Measurements from ENCODE around the gene PRDX1. TPM values are rescaled to one million over a fixed set of nuclear protein-coding genes. Genes with fewer than 3 reads are reported as not detected.

The PRDX1 gene
- total RNA-seq, 2 donors from 2014 or later: 196 to 246 TPM

GRCh38 chr1:45552331-45552730 lies 30.6 kb upstream of the PRDX1 start:
- TF ChIP-seq CTCF (IDR thresholded peaks at IDR 0.05): no peak
- ATAC-seq (ENCODE audit: insufficient number of reproducible peaks, low FRiP score, low read depth) (no peak), DNase-seq (ENCODE audit: low spot score) (no peak)
- H3K4me1 ChIP-seq (ENCODE audit: control insufficient read depth in 1 of 2, low read depth in 2 of 2): peaks cover 10 to 21% of the 10 kb centered on the region in 2 donors
- H3K36me3 ChIP-seq: peaks cover 4% of the 10 kb centered on the region
- no peak overlapping the region for H3K27ac ChIP-seq
- no peaks in the 10 kb centered on the region for H3K27me3 ChIP-seq (replicated peaks; ENCODE audit: insufficient read depth)
- H3K9me3 ChIP-seq: no peaks in the 10 kb centered on the region
- peak overlapping the region; percentile 78 for H3K4me3 ChIP-seq

GRCh38 chr1:45551684-45552083 lies 30.0 kb upstream of the PRDX1 start:
- Histone ChIP-seq H3K4me1 (ENCODE audit: control insufficient read depth in 1 of 2, low read depth in 2 of 2) (peaks cover 10 to 21% of the 10 kb centered on the region in 2 donors), H3K4me3 (peak overlapping the region; percentile 78), H3K36me3 (peaks cover 4% of the 10 kb centered on the region), H3K27ac (peak overlapping the region; percentile 85 to 92), H3K27me3 (replicated peaks; ENCODE audit: insufficient read depth) (no peaks in the 10 kb centered on the region), H3K9me3 (no peaks in the 10 kb centered on the region)
- DNase-seq (ENCODE audit: low spot score) (no peak), ATAC-seq (ENCODE audit: insufficient number of reproducible peaks, low FRiP score, low read depth) (no peak)
- TF ChIP-seq CTCF (IDR thresholded peaks at IDR 0.05): no peak

GRCh38 chr1:45550401-45551351 lies 29.0 kb upstream of the PRDX1 start, which contains the start of gene AKR1A1:
AKR1A1 (plus strand) TSS chr1:45550826; CDS start chr1:45561795, 10,969 bp downstream.
- ATAC-seq (ENCODE audit: insufficient number of reproducible peaks, low FRiP score, low read depth) (peak; percentile 91), DNase-seq (ENCODE audit: low spot score) (peak; percentile 38)
- H3K27ac ChIP-seq: peak within 1 kb of the TSS; percentile 85 to 92
- H3K4me1 ChIP-seq (ENCODE audit: control insufficient read depth in 1 of 2, low read depth in 2 of 2): peaks cover 10 to 21% of the 10 kb centered on the region in 2 donors
- peaks cover 4% of the 10 kb centered on the region for H3K36me3 ChIP-seq
- TF ChIP-seq CTCF (IDR thresholded peaks at IDR 0.05): peak; percentile 23
- H3K9me3 ChIP-seq: no peaks in the 10 kb centered on the region
- no peaks in the 10 kb centered on the region for H3K27me3 ChIP-seq (replicated peaks; ENCODE audit: insufficient read depth)
- peak within 1 kb of the TSS; percentile 78 for H3K4me3 ChIP-seq

GRCh38 chr1:45545553-45546310 lies 24.0 kb upstream of the PRDX1 start:
- Histone ChIP-seq H3K4me1 (ENCODE audit: control insufficient read depth in 1 of 2, low read depth in 2 of 2) (peaks cover 0 to 5% of the 10 kb centered on the region in 2 donors), H3K4me3 (no peak overlapping the region), H3K27ac (no peak overlapping the region), H3K27me3 (replicated peaks; ENCODE audit: insufficient read depth) (no peaks in the 10 kb centered on the region), H3K9me3 (no peaks in the 10 kb centered on the region), H3K36me3 (no peaks in the 10 kb centered on the region)
- no peak for TF ChIP-seq CTCF (IDR thresholded peaks at IDR 0.05)
- no peak for DNase-seq (ENCODE audit: low spot score)
- ATAC-seq (ENCODE audit: insufficient number of reproducible peaks, low FRiP score, low read depth): no peak

GRCh38 chr1:45545019-45545493 lies 23.4 kb upstream of the PRDX1 start:
- Histone ChIP-seq H3K4me1 (ENCODE audit: control insufficient read depth in 1 of 2, low read depth in 2 of 2) (peaks cover 0 to 2% of the 10 kb centered on the region in 2 donors), H3K4me3 (no peak overlapping the region), H3K27ac (no peak overlapping the region), H3K36me3 (no peaks in the 10 kb centered on the region), H3K27me3 (replicated peaks; ENCODE audit: insufficient read depth) (no peaks in the 10 kb centered on the region), H3K9me3 (no peaks in the 10 kb centered on the region)
- ATAC-seq (ENCODE audit: insufficient number of reproducible peaks, low FRiP score, low read depth) (no peak), DNase-seq (ENCODE audit: low spot score) (no peak)
- no peak for TF ChIP-seq CTCF (IDR thresholded peaks at IDR 0.05)

Measured in thoracic aorta (tissue), 2 donors.